Heart left ventricle (tissue), 16 donors: ENCODE measurements around the gene LAMA4. TPM values are rescaled to one million over a fixed set of nuclear protein-coding genes. Genes with fewer than 3 reads are reported as not detected.
A peak's percentile ranks its signal among the peaks of the same experiment; 100 is the strongest.

ENCODE experiments used
- ATAC-seq, 4 donors: fragments of 200-7000 bp; cut with Tn5 transposase; one replicate each; pipeline ENCODE4 v1.9.1; 2020 to 2022; ENCODE audit warnings: moderate library complexity in 4 of 4, mild to moderate bottlenecking in 3 of 4, moderate number of reproducible peaks in 1 of 4
- DNase-seq, 5 donors: peaks; one replicate each; pipeline ENCODE4 v3.0.0-alpha.2; 2020
- H3K27ac ChIP-seq, 12 donors: fragments of 200-600 bp; sonication (generic) in 4 of 12; one replicate each; pipeline versions ENCODE4 v1.5.0 to v1.8.0; 2016 to 2022; ENCODE audit warnings: mild to moderate bottlenecking in 2 of 12
- H3K27me3 ChIP-seq, 9 donors: fragments of 200-600 bp; sonication (generic) in 2 of 9; one replicate each; pipeline versions ENCODE4 v1.5.1 to v1.8.0; 2016 to 2022; ENCODE audit warnings: mild to moderate bottlenecking in 3 of 9
- H3K36me3 ChIP-seq, 9 donors: fragments of 200-600 bp; sonication (generic) in 2 of 9; one replicate each; pipeline versions ENCODE4 v1.5.0 to v1.8.0; 2018 to 2022; ENCODE audit warnings: mild to moderate bottlenecking in 2 of 9
- H3K4me1 ChIP-seq, 12 donors: fragments of 200-600 bp; sonication (generic) in 4 of 12; one replicate each; pipeline versions ENCODE4 v1.5.0 to v1.8.0; 2016 to 2022; ENCODE audit warnings: mild to moderate bottlenecking in 3 of 12
- H3K4me3 ChIP-seq, 12 donors: fragments of 200-600 bp; sonication (generic) in 4 of 12; one replicate each; pipeline versions ENCODE4 v1.5.0 to v1.8.0; 2017 to 2022; ENCODE audit warnings: mild to moderate bottlenecking in 9 of 12, moderate library complexity in 4 of 12
- H3K9me3 ChIP-seq, 12 donors: fragments of 200-600 bp; sonication (generic) in 4 of 12; one replicate each; pipeline versions ENCODE4 v1.5.0 to v1.8.0; 2016 to 2022; ENCODE audit warnings: mild to moderate bottlenecking in 1 of 12
- CTCF ChIP-seq, 12 donors: fragments of 200-600 bp; sonication (generic) in 4 of 12; IDR thresholded peaks; one replicate each; pipeline versions ENCODE4 v1.5.0 to v1.8.0; 2018 to 2022; ENCODE audit warnings: antibody characterized with exemption in 12 of 12, mild to moderate bottlenecking in 5 of 12
- POLR2A ChIP-seq, 2 donors: fragments of 450-650 bp; IDR thresholded peaks; one replicate each; pipeline ENCODE4 v1.6.1; 2017; ENCODE audit warnings: antibody characterized with exemption in 2 of 2, mild to moderate bottlenecking in 2 of 2, moderate library complexity in 2 of 2
- whole genome bisulfite sequencing, 4 donors: extraction: QIAGEN DNeasy Blood & Tissue Kit in 2 of 4; methylation state at CpG; one replicate each; pipeline versions ENCODE4 v1.1.5 to v1.1.7; 2013 to 2018; 5-methylcytosine and 5-hydroxymethylcytosine counted together
- intact Hi-C, 10 donors: fragments of 100-400 bp; cut with DNase I; formaldehyde crosslinking; loops; one replicate each; pipeline versions ENCODE4 v1.11.1 to v1.14.2; 2022
- polyA plus RNA-seq, 2 donors: library from polyadenylated mRNA; stranded (reverse); fragments of 200-250 nt; gene quantifications; one replicate each; pipeline ENCODE4 v1.2.3, GENCODE V29; 2013
- total RNA-seq, 9 donors: library from RNA; depleted of rRNA in 2 of 9; stranded (reverse); fragments of >200 nt in 2 of 9; fragmentation: NEBNext Ultra II Directional in 3 of 9; extraction: Animal tissue kit (Norgen Biotek cat#: 25700) in 3 of 9; gene quantifications; one replicate each; pipeline versions ENCODE4 v1.1.0 to v1.2.4, GENCODE V29; 2016 to 2023
- donor health status: ischemic (EF 13 %, LVEDD 7.1; RV severe dilation, severe dysfunction).
- donor health status: healthy with polysubstance abuse.
- donor health status: DM: no; HTN: yes; CAD: no.
- donor health status: DM: no; HTN: no; CAD: no.
- donor health status: ischemic (EF 25% LVEDD 6.9; RV normal size, moderate dysfunction).
- donor health status: ischemic (EF 25% LVEDD 5.7; RV mildly dilated, moderate dysfunction).
- donor health status: healthy.
- donor health status: DM: yes; HTN: yes; CAD: no.
- donor health status: ischemic (EF 35%, LVEDD 5.7; RV mildly dilated, moderate dysfunction).
- donor health status: nonischemic (EF 11% LVEDD 7.7; RV severe dilation, severe dysfunction).
- donor health status: DM: yes; HTN: yes; CAD: no.
- donor health status: PGD.
- donor health status: ischemic (EF 29% LVEDD 5.4; RV normal size, mild dysfunction).
- donor health status: nonischemic (EF 23%, LVEDD 6.1; RV moderate dilation, normal function).

The LAMA4 gene
- total and polyA plus RNA-seq, 11 donors, result 23.8 to 132 (median 56.9) TPM

DNA sequence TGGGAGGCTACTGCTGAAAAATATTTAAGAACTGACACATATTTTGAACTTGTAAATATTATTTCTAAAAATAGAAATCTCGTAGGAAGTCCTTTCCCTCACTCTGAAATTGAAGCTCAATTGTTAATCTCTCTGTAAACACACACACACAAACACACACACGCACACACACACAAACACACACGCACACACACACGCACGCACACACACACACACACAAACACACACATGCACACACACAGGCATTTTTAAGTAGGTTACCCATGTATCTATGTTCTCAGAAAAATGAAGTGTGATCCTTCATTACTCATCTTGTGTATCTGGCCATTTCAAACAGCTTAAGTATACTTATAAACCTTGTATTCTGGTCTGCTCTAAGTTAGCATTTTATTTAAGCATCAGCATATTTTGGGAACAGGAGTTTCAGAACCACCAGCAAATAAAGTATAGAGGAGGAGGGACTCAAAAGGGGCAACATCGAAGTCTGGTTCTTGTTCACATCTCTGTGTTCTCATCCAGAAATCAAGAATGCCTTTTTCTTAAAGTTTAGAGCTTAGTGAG lies 188.9 kb downstream of the LAMA4 start:
- 59 to 76% (median 69%) methylated on average over 6 of the region's 6 CpGs for WGBS, 4 donors
- no peak for TF ChIP-seq CTCF (IDR thresholded peaks at IDR 0.05)
- no peak for TF ChIP-seq POLR2A (IDR thresholded peaks at IDR 0.05)
- no peak for DNase-seq
- peak in 1 of 4 donors; percentile 16 for ATAC-seq
- Histone ChIP-seq H3K4me3 (no peak overlapping the region), H3K27ac (no peak overlapping the region), H3K36me3 (peaks cover 0 to 32% (median 15%) of the 10 kb centered on the region in 9 donors), H3K4me1 (peaks cover 0 to 7% (median 0%) of the 10 kb centered on the region in 12 donors), H3K27me3 (no peaks in the 10 kb centered on the region), H3K9me3 (no peaks in the 10 kb centered on the region)
- intact Hi-C loops, result no loop called here

- H3K4me3 ChIP-seq, result no peak overlapping the region
- no peaks in the 10 kb centered on the region for H3K9me3 ChIP-seq
- H3K4me1 ChIP-seq, result peaks cover 0 to 7% (median 0%) of the 10 kb centered on the region in 12 donors
- ATAC-seq (no peak), DNase-seq (no peak)
- H3K27ac ChIP-seq, result no peak overlapping the region
- WGBS, 4 donors, result 86 to 90% (median 88%) methylated on average over 3 of the region's 3 CpGs
- no peaks in the 10 kb centered on the region for H3K27me3 ChIP-seq
- H3K36me3 ChIP-seq, result peaks cover 0 to 6% (median 0%) of the 10 kb centered on the region in 9 donors
- intact Hi-C loops, result no loop called here
- TF ChIP-seq CTCF (IDR thresholded peaks at IDR 0.05) (no peak), POLR2A (IDR thresholded peaks at IDR 0.05) (no peak)
Observed at GRCh38 chr6:112062966-112063365, 191.4 kb downstream of the LAMA4 start.

GRCh38 chr6:112061605-112062004 lies 192.8 kb downstream of the LAMA4 start:
- Histone ChIP-seq H3K27ac (no peak overlapping the region), H3K4me1 (peaks cover 0 to 7% (median 0%) of the 10 kb centered on the region in 12 donors), H3K27me3 (no peaks in the 10 kb centered on the region), H3K4me3 (no peak overlapping the region), H3K9me3 (no peaks in the 10 kb centered on the region), H3K36me3 (no peaks in the 10 kb centered on the region)
- no peak for TF ChIP-seq POLR2A (IDR thresholded peaks at IDR 0.05)
- no peak for TF ChIP-seq CTCF (IDR thresholded peaks at IDR 0.05)
- no peak for DNase-seq
- intact Hi-C loops, result no loop called here
- no peak for ATAC-seq
- 93 to 96% (median 95%) methylated on average over 4 of the region's 4 CpGs for WGBS, 4 donors

Other genes with a start within 250 kb of the LAMA4 start
- gene CCN6, start 200.5 kb downstream of the LAMA4 start, total RNA-seq, result not detected
- gene CCN6, start 200.5 kb downstream of the LAMA4 start, polyA plus RNA-seq, result not detected
- 10 to 100 TPM; 16.1 to 33.2 (median 25.0) TPM for gene TUBE1, start 167.1 kb downstream of the LAMA4 start, total RNA-seq
- gene TUBE1, start 167.1 kb downstream of the LAMA4 start, polyA plus RNA-seq, result 10 to 100 TPM; 10.1 to 23.1 TPM
- 10 to 100 TPM; 33.7 to 77.7 (median 54.8) TPM for gene FAM229B, start 167.0 kb downstream of the LAMA4 start, total RNA-seq
- 10 to 100 TPM; 28.6 to 85.8 TPM for gene FAM229B, start 167.0 kb downstream of the LAMA4 start, polyA plus RNA-seq
- under 1 TPM in 2 of 9 donors, not detected in 7; 0.18 to 0.44 TPM for gene RFPL4B, start 92.8 kb upstream of the LAMA4 start, total RNA-seq
- not detected for gene RFPL4B, start 92.8 kb upstream of the LAMA4 start, polyA plus RNA-seq